HEK293 (cell line): Measurements from ENCODE around the gene FOXO6.

Source experiments
- CTCF ChIA-PET: fragments of 350-600 bp; formaldehyde crosslinking; extraction: SDS; loops from one replicate; lab custom pipeline; 2021; ENCODE audit warnings: antibody characterized with exemption; lab: Yijun Ruan, JAX
- POLR2A ChIA-PET: fragments of 300-600 bp; formaldehyde crosslinking; extraction: SDS; loops from one replicate; lab custom pipeline; 2020; ENCODE audit warnings: antibody characterized with exemption, inconsistent platforms; lab: Yijun Ruan, JAX
- H3K27ac ChIP-seq: fragments of 200-500 bp; sonication (Bioruptor generic); 2 replicates; pipeline ENCODE4 v1.5.1; 2014; ENCODE audit warnings: low read depth, low read length, control low read depth, inconsistent platforms; ENCODE audit errors: extremely low read depth
- H3K36me3 ChIP-seq, 2 experiments: fragments of 200-500 bp in 1 of 2; sonication (Bioruptor generic) in 1 of 2; 1 replicate in 1 of 2; 2 replicates in 1 of 2; pipeline ENCODE4 v1.5.1; 2014 to 2017; ENCODE audit warnings: inconsistent platforms in 2 of 2, low read length in 2 of 2; ENCODE audit not compliant: control insufficient read depth in 2 of 2, insufficient read depth in 1 of 2
- H3K4me1 ChIP-seq: fragments of 200-500 bp; sonication (Bioruptor generic); 2 replicates; pipeline ENCODE4 v1.5.1; 2014; ENCODE audit warnings: mild to moderate bottlenecking, low read length, inconsistent platforms; ENCODE audit not compliant: control insufficient read depth, insufficient read depth
- H3K4me3 ChIP-seq: 2 replicates; pipeline ENCODE4 v1.5.1; 2011; ENCODE audit warnings: low read depth, mild to moderate bottlenecking, control low read depth, low read length, moderate library complexity
- H3K9me3 ChIP-seq: fragments of 200-500 bp; sonication (Bioruptor generic); 2 replicates; pipeline ENCODE4 v1.5.1; 2014; ENCODE audit warnings: low read depth, low read length, inconsistent platforms; ENCODE audit not compliant: control insufficient read depth, insufficient read depth
- EGR2 ChIP-seq: fragments of 450-650 bp; formaldehyde crosslinking; IDR thresholded peaks from 2 replicates; pipeline ENCODE4 v1.5.1; 2016; ENCODE audit warnings: low read depth, missing biosample characterization, missing genetic modification characterization
- GLIS2 ChIP-seq: fragments of 450-650 bp; formaldehyde crosslinking; IDR thresholded peaks from 2 replicates; pipeline ENCODE4 v1.5.1; 2016; ENCODE audit warnings: missing biosample characterization, missing genetic modification characterization
- HIC1 ChIP-seq: fragments of 450-650 bp; formaldehyde crosslinking; IDR thresholded peaks from 2 replicates; pipeline ENCODE4 v1.5.1; 2016; ENCODE audit warnings: missing biosample characterization, missing genetic modification characterization
- KLF10 ChIP-seq: fragments of 450-650 bp; IDR thresholded peaks from 2 replicates; pipeline ENCODE4 v1.5.1; 2018; ENCODE audit warnings: missing biosample characterization, mild to moderate bottlenecking, missing genetic modification characterization
- KLF16 ChIP-seq: fragments of 450-650 bp; formaldehyde crosslinking; IDR thresholded peaks from 2 replicates; pipeline ENCODE4 v1.5.1; 2017; ENCODE audit warnings: missing biosample characterization, missing genetic modification characterization
- SALL2 ChIP-seq: fragments of 450-650 bp; formaldehyde crosslinking; IDR thresholded peaks from 2 replicates; pipeline ENCODE4 v1.5.0; 2017; ENCODE audit warnings: missing biosample characterization, mild to moderate bottlenecking, missing genetic modification characterization, borderline replicate concordance
- SCRT1 ChIP-seq: fragments of 450-650 bp; formaldehyde crosslinking; IDR thresholded peaks from 2 replicates; pipeline ENCODE4 v1.5.1; 2016; ENCODE audit warnings: missing biosample characterization, missing genetic modification characterization, borderline replicate concordance
- ZBTB1 ChIP-seq: fragments of 450-650 bp; formaldehyde crosslinking; IDR thresholded peaks from 2 replicates; pipeline ENCODE4 v1.5.1; 2016; ENCODE audit warnings: missing biosample characterization, missing genetic modification characterization
- ZIC2 ChIP-seq: fragments of 450-650 bp; formaldehyde crosslinking; IDR thresholded peaks from 2 replicates; pipeline ENCODE4 v1.5.1; 2016; ENCODE audit warnings: missing biosample characterization, missing genetic modification characterization
- ZNF112 ChIP-seq: fragments of 450-650 bp; formaldehyde crosslinking; IDR thresholded peaks from 2 replicates; pipeline ENCODE4 v1.5.0; 2017; ENCODE audit warnings: missing biosample characterization, missing genetic modification characterization
- ZNF132 ChIP-seq: fragments of 450-650 bp; formaldehyde crosslinking; IDR thresholded peaks from 2 replicates; pipeline ENCODE4 v1.5.1; 2017; ENCODE audit warnings: missing biosample characterization, missing genetic modification characterization, borderline replicate concordance
- ZNF19 ChIP-seq: fragments of 450-650 bp; formaldehyde crosslinking; IDR thresholded peaks from 2 replicates; pipeline ENCODE4; 2016; ENCODE audit warnings: missing biosample characterization, missing genetic modification characterization, low read depth
- ZNF266 ChIP-seq: fragments of 450-650 bp; formaldehyde crosslinking; IDR thresholded peaks from 2 replicates; pipeline ENCODE4 v1.5.1; 2016; ENCODE audit warnings: missing biosample characterization, missing genetic modification characterization, low read depth
- ZNF302 ChIP-seq: fragments of 450-650 bp; formaldehyde crosslinking; IDR thresholded peaks from 2 replicates; pipeline ENCODE4 v1.5.1; 2016; ENCODE audit warnings: missing biosample characterization, missing genetic modification characterization, low read depth
- ZNF335 ChIP-seq: fragments of 450-650 bp; formaldehyde crosslinking; conservative IDR thresholded peaks from 2 replicates; pipeline ENCODE4 v1.5.1; 2016; ENCODE audit warnings: missing biosample characterization, missing genetic modification characterization
- ZNF350 ChIP-seq: fragments of 450-650 bp; formaldehyde crosslinking; IDR thresholded peaks from 2 replicates; pipeline ENCODE4 v1.5.0; 2017; ENCODE audit warnings: missing biosample characterization, mild to moderate bottlenecking, missing genetic modification characterization
- ZNF423 ChIP-seq: fragments of 450-650 bp; formaldehyde crosslinking; IDR thresholded peaks from 2 replicates; pipeline ENCODE4 v1.5.1; 2016; ENCODE audit warnings: missing biosample characterization, missing genetic modification characterization
- ZNF530 ChIP-seq: fragments of 450-650 bp; formaldehyde crosslinking; IDR thresholded peaks from 2 replicates; pipeline ENCODE4 v1.5.1; 2016; ENCODE audit warnings: low read depth, missing biosample characterization, missing genetic modification characterization
- ZNF549 ChIP-seq: fragments of 450-650 bp; IDR thresholded peaks from 2 replicates; pipeline ENCODE4 v1.5.1; 2018; ENCODE audit warnings: missing biosample characterization, missing genetic modification characterization, mild to moderate bottlenecking, inconsistent platforms, moderate library complexity
- ZNF621 ChIP-seq: fragments of 450-650 bp; formaldehyde crosslinking; IDR thresholded peaks from 2 replicates; pipeline ENCODE4 v1.5.1; 2017; ENCODE audit warnings: missing biosample characterization, missing genetic modification characterization
- ZNF623 ChIP-seq: fragments of 450-650 bp; formaldehyde crosslinking; IDR thresholded peaks from 2 replicates; pipeline ENCODE4 v1.5.1; 2016; ENCODE audit warnings: missing biosample characterization, missing genetic modification characterization
- ZNF664 ChIP-seq: fragments of 450-650 bp; formaldehyde crosslinking; IDR thresholded peaks from 2 replicates; pipeline ENCODE4 v1.5.1; 2016; ENCODE audit warnings: missing biosample characterization, missing genetic modification characterization
- ZNF76 ChIP-seq: fragments of 450-650 bp; formaldehyde crosslinking; IDR thresholded peaks from 2 replicates; pipeline ENCODE4; 2016; ENCODE audit warnings: low read depth, missing biosample characterization, missing genetic modification characterization, borderline replicate concordance
- ZSCAN23 ChIP-seq: fragments of 450-650 bp; formaldehyde crosslinking; IDR thresholded peaks from 2 replicates; pipeline ENCODE4 v1.5.1; 2016; ENCODE audit warnings: missing biosample characterization, missing genetic modification characterization
- ZSCAN30 ChIP-seq: fragments of 450-650 bp; IDR thresholded peaks from 2 replicates; pipeline ENCODE4 v1.5.1; 2018; ENCODE audit warnings: missing biosample characterization, mild to moderate bottlenecking, missing genetic modification characterization, moderate library complexity
- TF ChIP-seq, protein P1 (sequence below): fragments of 450-650 bp; formaldehyde crosslinking; IDR thresholded peaks from 2 replicates; pipeline ENCODE4 v1.5.1; 2016; ENCODE audit warnings: missing biosample characterization, missing genetic modification characterization

FOXO6 gene

GRCh38 chr1:41318135-41318534, 43.1 kb upstream of the FOXO6 start (continued):
- TF ChIP-seq HIC1 (tag by site-specific recombination) = no peak
- TF ChIP-seq, all 188 proteins: peak for 0

GRCh38 chr1:41319106-41319755, 42.0 kb upstream of the FOXO6 start:
- ChIA-PET POLR2A (interaction anchor here (0.6 kb wide), 1 partner anchor 102 kb away, joined by 3 read pairs; no protein-coding TSS in a partner anchor), CTCF (interaction anchor here (0.6 to 7.6 kb wide), 8 partner anchors 10 to 1015 kb away, joined by 3 to 49 read pairs (median 4); no protein-coding TSS in a partner anchor)
- H3K27ac ChIP-seq = no peak overlapping the region
- no peak for TF ChIP-seq SCRT1 (tag by site-specific recombination)
- TF ChIP-seq ZNF266 = no peak
- TF ChIP-seq ZNF132 (tag by site-specific recombination) = no peak
- TF ChIP-seq ZSCAN23 = no peak
- no peak for TF ChIP-seq EGR2 (tag by site-specific recombination)
- TF ChIP-seq ZNF423 (tag by site-specific recombination) = no peak
- no peak for TF ChIP-seq ZNF621 (tag by site-specific recombination)
- TF ChIP-seq ZNF549 (tag by site-specific recombination) = no peak
- TF ChIP-seq ZNF664 = no peak
- no peak for TF ChIP-seq ZNF530
- TF ChIP-seq GLIS2 (tag by site-specific recombination) = no peak
- TF ChIP-seq ZNF350 (tag by site-specific recombination) = no peak
- no peak for TF ChIP-seq ZNF335 (tag by site-specific recombination)
- no peak for TF ChIP-seq ZNF623 (tag by site-specific recombination)
- no peak for TF ChIP-seq ZBTB1
- TF ChIP-seq SALL2 (tag by site-specific recombination) = no peak
- no peak for TF ChIP-seq KLF10 (tag by site-specific recombination)
- TF ChIP-seq ZNF19 (tag by site-specific recombination) = no peak
- no peak for TF ChIP-seq ZNF302 (tag by site-specific recombination)
- H3K36me3 ChIP-seq = no peaks in the 10 kb centered on the region
- no peaks in the 10 kb centered on the region for H3K4me1 ChIP-seq
- no peaks in the 10 kb centered on the region for H3K9me3 ChIP-seq
- no peak overlapping the region for H3K4me3 ChIP-seq

- CTCF ChIA-PET = interaction anchor here (0.6 to 7.6 kb wide), 7 partner anchors 9 to 489 kb away, joined by 3 to 49 read pairs (median 6); no protein-coding TSS in a partner anchor
- Histone ChIP-seq H3K27ac (no peak overlapping the region), H3K4me1 (no peaks in the 10 kb centered on the region), H3K36me3 (no peaks in the 10 kb centered on the region), H3K4me3 (no peak overlapping the region), H3K9me3 (no peaks in the 10 kb centered on the region)
- TF ChIP-seq ZNF76 (tag by site-specific recombination) = no peak
- TF ChIP-seq ZNF112 = no peak
- no peak for TF ChIP-seq KLF16 (tag by site-specific recombination)
- no peak for TF ChIP-seq ZSCAN30 (tag by site-specific recombination)
- TF ChIP-seq, protein P1, sequence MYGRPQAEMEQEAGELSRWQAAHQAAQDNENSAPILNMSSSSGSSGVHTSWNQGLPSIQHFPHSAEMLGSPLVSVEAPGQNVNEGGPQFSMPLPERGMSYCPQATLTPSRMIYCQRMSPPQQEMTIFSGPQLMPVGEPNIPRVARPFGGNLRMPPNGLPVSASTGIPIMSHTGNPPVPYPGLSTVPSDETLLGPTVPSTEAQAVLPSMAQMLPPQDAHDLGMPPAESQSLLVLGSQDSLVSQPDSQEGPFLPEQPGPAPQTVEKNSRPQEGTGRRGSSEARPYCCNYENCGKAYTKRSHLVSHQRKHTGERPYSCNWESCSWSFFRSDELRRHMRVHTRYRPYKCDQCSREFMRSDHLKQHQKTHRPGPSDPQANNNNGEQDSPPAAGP (tag by site-specific recombination) = no peak
- TF ChIP-seq ZIC2 (tag by site-specific recombination) = peak; percentile 37
- POLR2A ChIA-PET = no interaction called here
Observed at GRCh38 chr1:41319807-41320711, 41.2 kb upstream of the FOXO6 start.
